K562 (cell line): ENCODE measurements around the gene GLUD1. TPM values are rescaled to one million over a fixed set of nuclear protein-coding genes. Genes with fewer than 3 reads are reported as not detected.

Experiments used
- ATAC-seq: fragments of 200-7000 bp; cut with Tn5 transposase; 3 replicates; pipeline ENCODE4 v1.9.1; 2020; ENCODE audit warnings: moderate library complexity
- BruUV-seq: library from RNA; stranded (reverse); fragments of 400-500 nt; replicated peaks from 2 replicates; lab custom pipeline; 2021; lab: Mats Ljungman, UMichigan
- CTCF ChIA-PET: fragments of 300-600 bp; formaldehyde crosslinking; extraction: SDS; loops from one replicate; lab custom pipeline; 2021; ENCODE audit warnings: low intra/inter-chr PET ratio; lab: Yijun Ruan, JAX
- POLR2A ChIA-PET: fragments of 300-600, 350-650 bp; sonication (Branson Sonifier 250); formaldehyde crosslinking; extraction: SDS; loops from one replicate; lab custom pipeline; 2021; ENCODE audit warnings: antibody characterized with exemption, inconsistent platforms; lab: Yijun Ruan, JAX
- DNase-seq, 4 experiments: peaks; one replicate each; pipeline versions ENCODE4 v3.0.0 to v3.0.0-alpha.2; 2011 to 2018; ENCODE audit warnings: low spot score in 3 of 4, mixed read lengths in 3 of 4; ENCODE audit errors: extremely low read depth in 1 of 4
- FAIRE-seq: peaks from 2 replicates; lab custom pipeline; 2011; peaks lifted over from hg19 to GRCh38; lab: Jason Lieb, UNC
- H2AFZ ChIP-seq: 2 replicates; pipeline ENCODE4 v1.6.0; 2011; ENCODE audit warnings: low read depth, low read length, control low read depth, inconsistent platforms
- H3K27ac ChIP-seq: fragments of 200-600 bp; 3 replicates; pipeline ENCODE4 v1.8.0; 2011; ENCODE audit warnings: low read depth, mild to moderate bottlenecking, control low read depth, inconsistent platforms, low read length, moderate library complexity, mixed read lengths; ENCODE audit errors: extremely low read depth
- H3K27me3 ChIP-seq, 2 experiments: fragments of 300-600 bp in 1 of 2; 2 replicates in 1 of 2; 3 replicates in 1 of 2; pipeline versions ENCODE4 v1.6.0 to v1.8.0; 2011; ENCODE audit warnings: inconsistent platforms in 2 of 2, low read length in 2 of 2, mild to moderate bottlenecking in 1 of 2, mixed read lengths in 1 of 2, moderate library complexity in 1 of 2; ENCODE audit not compliant: control insufficient read depth in 2 of 2, insufficient read depth in 2 of 2
- H3K36me3 ChIP-seq: fragments of 300-600 bp; 3 replicates; pipeline ENCODE4 v1.8.0; 2011; ENCODE audit warnings: mild to moderate bottlenecking, low read length, inconsistent platforms; ENCODE audit not compliant: control insufficient read depth, insufficient read depth
- H3K4me1 ChIP-seq, 2 experiments: fragments of 200-600 bp in 1 of 2; replicated peaks in 1 of 2; 2 replicates in 1 of 2; 3 replicates in 1 of 2; pipeline versions ENCODE4 v1.5.1 to v1.8.0; 2011; ENCODE audit warnings: inconsistent platforms in 2 of 2, low read length in 2 of 2, mild to moderate bottlenecking in 1 of 2, mixed read lengths in 1 of 2, moderate library complexity in 1 of 2; ENCODE audit not compliant: control insufficient read depth in 2 of 2, insufficient read depth in 2 of 2
- H3K4me2 ChIP-seq: 2 replicates; pipeline ENCODE4 v1.6.1; 2011; ENCODE audit warnings: low read length, control low read depth, inconsistent platforms, mixed read lengths; ENCODE audit not compliant: insufficient read depth
- H3K4me3 ChIP-seq: fragments of 200-600 bp; sonication (generic), shearing (Covaris generic); 2 replicates; pipeline ENCODE4 v1.5.1; 2016; ENCODE audit warnings: control low read depth, inconsistent platforms
- H3K79me2 ChIP-seq: fragments of 200-600 bp; 3 replicates; pipeline ENCODE4 v1.8.0; 2011; ENCODE audit warnings: low read length, inconsistent platforms; ENCODE audit not compliant: control insufficient read depth, insufficient read depth
- H3K9ac ChIP-seq, 2 experiments: 2 replicates each; pipeline versions ENCODE4 v1.6.0 to v1.6.1; 2011; ENCODE audit warnings: low read depth in 2 of 2, low read length in 2 of 2, control low read depth in 1 of 2, inconsistent platforms in 1 of 2, mild to moderate bottlenecking in 1 of 2, mixed read lengths in 1 of 2; ENCODE audit not compliant: insufficient read depth in 1 of 2
- H3K9me1 ChIP-seq: one replicate; pipeline ENCODE4 v1.6.0; 2011; ENCODE audit warnings: inconsistent platforms, mild to moderate bottlenecking, low read length, moderate library complexity; ENCODE audit not compliant: control insufficient read depth, insufficient read depth
- H3K9me3 ChIP-seq: replicated peaks from 2 replicates; pipeline ENCODE4 v1.5.1; 2011; ENCODE audit warnings: low read depth, low read length, inconsistent platforms; ENCODE audit not compliant: control insufficient read depth, insufficient read depth
- H4K20me1 ChIP-seq: replicated peaks from 2 replicates; pipeline ENCODE4 v1.6.1; 2011; ENCODE audit warnings: low read length, inconsistent platforms, mixed read lengths; ENCODE audit not compliant: control insufficient read depth, insufficient read depth
- ATF1 ChIP-seq, 2 experiments: fragments of 450-650 bp in 1 of 2; IDR thresholded peaks; 2 replicates each; pipeline ENCODE4 v1.6.1; 2016; ENCODE audit warnings: missing compliant biosample characterization in 1 of 2, missing genetic modification characterization in 1 of 2
- CHD2 ChIP-seq: IDR thresholded peaks from 2 replicates; pipeline ENCODE4 v1.6.1; 2011; ENCODE audit warnings: low read depth, low read length
- CSDE1 ChIP-seq, 2 experiments: fragments of 450-650 bp; IDR thresholded peaks; 2 replicates each; pipeline ENCODE4 v1.6.1; 2016; ENCODE audit warnings: mild to moderate bottlenecking in 1 of 2
- CTBP1 ChIP-seq: fragments of 450-650 bp; IDR thresholded peaks from 2 replicates; pipeline ENCODE4 v1.6.1; 2016; ENCODE audit warnings: borderline replicate concordance
- HNRNPLL ChIP-seq: fragments of 200-400 bp; formaldehyde crosslinking; IDR thresholded peaks from 2 replicates; pipeline ENCODE4 v1.6.1; 2017; ENCODE audit warnings: low read length, low read depth, mild to moderate bottlenecking; ENCODE audit not compliant: poor library complexity, severe bottlenecking
- MBD2 ChIP-seq: sonication (generic); IDR thresholded peaks from 2 replicates; pipeline ENCODE4 v1.6.1; 2016; ENCODE audit warnings: low read depth, borderline replicate concordance
- NCOA6 ChIP-seq: fragments of 450-650 bp; IDR thresholded peaks from 2 replicates; pipeline ENCODE4 v1.6.1; 2017; ENCODE audit warnings: mild to moderate bottlenecking
- NONO ChIP-seq, 2 experiments: fragments of 200-400 bp in 1 of 2; fragments of 450-650 bp in 1 of 2; formaldehyde crosslinking in 1 of 2; IDR thresholded peaks; 2 replicates each; pipeline ENCODE4 v1.6.1; 2017; ENCODE audit warnings: low read depth in 2 of 2, mild to moderate bottlenecking in 2 of 2, moderate library complexity in 2 of 2, low read length in 1 of 2
- RBM17 ChIP-seq: fragments of 200-400 bp; formaldehyde crosslinking; IDR thresholded peaks from 2 replicates; pipeline ENCODE4 v1.6.1; 2017; ENCODE audit warnings: low read depth, mild to moderate bottlenecking, low read length, borderline replicate concordance
- SIX5 ChIP-seq, 2 experiments: IDR thresholded peaks; 2 replicates each; pipeline ENCODE4 v1.6.1; 2011; ENCODE audit warnings: low read length in 2 of 2, borderline replicate concordance in 1 of 2, low read depth in 1 of 2, mild to moderate bottlenecking in 1 of 2, moderate library complexity in 1 of 2; ENCODE audit not compliant: insufficient read depth in 1 of 2
- WGBS: fragments of 100-300 bp; shearing (Covaris generic); methylation state at CpG from one replicate; pipeline ENCODE4 v1.1.6; 2016; ENCODE audit warnings: low coverage, mixed read lengths; ENCODE audit not compliant: insufficient coverage; ENCODE audit errors: missing lambda C conversion rate; 5-methylcytosine and 5-hydroxymethylcytosine counted together
- in situ Hi-C: fragments of 300-500 bp; cut with MboI; formaldehyde crosslinking; loops from 4 replicates; pipeline ENCODE4 v1.15.0; 2018; ENCODE audit warnings: inconsistent platforms, mixed read lengths
- intact Hi-C: fragments of 100-400 bp; cut with micrococcal nuclease; formaldehyde crosslinking; loops from 2 replicates; pipeline ENCODE4 v1.14.2; 2022
- polyA plus RNA-seq, 8 experiments: library from polyadenylated mRNA; depleted of rRNA in 4 of 8; stranded (reverse) in 5 of 8; unstranded in 3 of 8; fragments of >200 nt; fragmentation: Nextera tagmentation in 2 of 8; fragmentation: Illumina TruSeq in 1 of 8; extraction: Ambion mirVana in 2 of 8; extraction: Trizol in 1 of 8; gene quantifications; 2 replicates each; pipeline versions ENCODE4 v1.2.1 to v1.2.3, GENCODE V29; 2011 to 2014; ENCODE audit warnings: inconsistent platforms in 1 of 8, missing spikeins in 1 of 8
- total RNA-seq, 7 experiments: library from RNA; depleted of rRNA in 6 of 7; stranded (reverse); fragments of >200 nt in 6 of 7; fragmentation: Illumina TruSeq in 2 of 7; extraction: Trizol in 2 of 7; gene quantifications; 2 replicates each; pipeline versions ENCODE4 v1.2.1 to v1.2.3, GENCODE V29; 2011 to 2021; ENCODE audit warnings: low replicate concordance in 1 of 7
- TF ChIP-seq, protein P1 (sequence below): sonication (generic); formaldehyde crosslinking; IDR thresholded peaks from 2 replicates; pipeline ENCODE4 v1.8.0; 2023; ENCODE audit warnings: mild to moderate bottlenecking, missing genetic modification reagents
- TF ChIP-seq, protein P2 (sequence below), 2 experiments: IDR thresholded peaks; 2 replicates each; pipeline ENCODE4 v1.6.1; 2011; ENCODE audit warnings: borderline replicate concordance in 1 of 2, control low read depth in 1 of 2, low read depth in 1 of 2, low read length in 1 of 2, mild to moderate bottlenecking in 1 of 2, mixed read lengths in 1 of 2, moderate library complexity in 1 of 2; ENCODE audit not compliant: insufficient read depth in 1 of 2, insufficient read length in 1 of 2, poor library complexity in 1 of 2, severe bottlenecking in 1 of 2; ENCODE audit errors: extremely low read depth in 1 of 2

GLUD1 gene
- total and polyA plus RNA-seq, 9 of the 15 experiments (the other 6 are each of a cell fraction or from before 2014, with no cell fraction given): 21.9 to 92.0 (median 76.3) TPM

DNA sequence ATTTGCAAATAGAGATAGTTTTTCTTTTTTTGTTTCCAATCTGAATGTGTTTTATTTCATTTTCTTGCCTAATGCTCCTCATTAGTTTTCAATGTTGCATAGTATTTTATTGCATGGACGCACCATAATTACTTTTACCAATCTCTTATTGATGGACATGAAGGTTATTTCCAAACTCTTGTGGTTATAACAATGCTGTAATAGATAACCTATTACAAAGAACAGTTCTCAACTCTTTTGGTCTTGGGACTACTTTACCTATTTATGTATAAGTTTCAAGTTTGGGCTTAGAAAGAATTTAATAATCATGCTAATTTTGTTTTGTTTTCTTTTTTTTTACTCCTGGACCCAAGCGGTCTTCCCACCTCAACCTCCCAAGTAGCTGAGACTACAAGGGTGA lies 7.4 kb upstream of the GLUD1 start (continued):
- TF ChIP-seq RBM17: no peak
- TF ChIP-seq NCOA6: no peak
- TF ChIP-seq SIX5 (IDR thresholded peaks at IDR 0.05; ENCODE audit: borderline replicate concordance in 1 of 2, insufficient read depth in 1 of 2, low read depth in 1 of 2, low read length in 2 of 2): no peak
- no peak for TF ChIP-seq CHD2
- TF ChIP-seq HNRNPLL: no peak
- TF ChIP-seq MBD2: no peak

DNA sequence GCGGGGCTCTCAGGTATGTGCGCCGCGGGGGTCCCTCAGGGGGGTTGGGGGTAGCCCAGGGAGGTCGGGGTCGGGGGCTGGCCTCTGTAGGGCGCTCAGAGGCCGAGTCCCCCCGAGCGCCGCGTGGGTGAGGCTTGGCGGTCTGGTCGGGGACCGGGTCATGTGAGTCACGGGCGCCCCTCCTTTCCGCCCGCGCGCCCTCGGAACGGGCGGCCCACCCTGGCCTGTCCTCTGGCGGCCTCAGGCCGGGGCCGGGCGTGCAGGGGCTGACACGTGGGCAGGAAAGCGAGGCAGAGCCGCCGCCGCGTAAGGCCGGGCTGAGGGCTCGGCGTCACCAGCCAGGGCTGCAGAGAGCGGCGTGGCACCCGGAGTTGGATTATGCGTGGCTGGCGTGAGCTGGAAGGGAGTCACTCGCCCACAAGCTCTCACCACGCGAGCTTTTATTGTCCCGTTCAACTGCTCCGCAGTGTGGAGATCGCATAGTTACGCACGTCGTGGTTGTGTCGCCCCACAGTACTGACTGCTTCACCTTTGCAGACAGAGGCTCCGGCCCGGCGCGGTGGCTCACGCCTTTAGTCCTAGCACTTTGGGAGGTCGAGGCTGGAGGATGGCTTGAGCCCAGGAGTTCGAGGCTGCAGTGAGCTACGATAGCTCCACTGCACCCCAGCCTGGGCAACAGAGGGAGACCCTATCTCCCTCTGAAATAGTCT lies 748 bp upstream of the GLUD1 start:
- WGBS: 0% methylated on average over 24 of the region's 60 CpGs
- in situ Hi-C loops (no loop called here), intact Hi-C loops (no loop called here)
- peaks cover 4% of the 10 kb centered on the region; the same call in 1 of the 2 replicates for H4K20me1 ChIP-seq
- ChIA-PET CTCF (no interaction called here), POLR2A (interaction anchor here (0.6 to 2.5 kb wide), 6 partner anchors 11 to 409 kb away, joined by 3 to 13 read pairs (median 3); partner anchors contain the start of gene MINPP1)
- H3K4me3 ChIP-seq: peak overlapping the region; percentile 64
- no peaks in the 10 kb centered on the region for H3K9me3 ChIP-seq
- no peaks in the 10 kb centered on the region for H3K9me1 ChIP-seq
- H3K4me2 ChIP-seq: peak overlapping the region; percentile 93
- H3K79me2 ChIP-seq: peaks cover 79% of the 10 kb centered on the region
- peak overlapping the region; percentile 84 for H2AFZ ChIP-seq
- peak; percentile 73 for ATAC-seq
- H3K36me3 ChIP-seq: peaks cover 32% of the 10 kb centered on the region; the same call in 2 of the 3 replicates
- H3K4me1 ChIP-seq: peaks cover 6 to 14% of the 10 kb centered on the region in 2 experiments
- H3K27me3 ChIP-seq: no peaks in the 10 kb centered on the region
- peak; percentile 40 for FAIRE-seq
- peak in 1 of 4 experiments; percentile 79 for DNase-seq
- peak overlapping the region; percentile 95 for H3K27ac ChIP-seq
- peak overlapping the region; percentile 87 to 99 for H3K9ac ChIP-seq
- BruUV-seq: TSS peak; percentile 50
- no peak for TF ChIP-seq CSDE1 (IDR thresholded peaks at IDR 0.05)
- TF ChIP-seq, protein P1, sequence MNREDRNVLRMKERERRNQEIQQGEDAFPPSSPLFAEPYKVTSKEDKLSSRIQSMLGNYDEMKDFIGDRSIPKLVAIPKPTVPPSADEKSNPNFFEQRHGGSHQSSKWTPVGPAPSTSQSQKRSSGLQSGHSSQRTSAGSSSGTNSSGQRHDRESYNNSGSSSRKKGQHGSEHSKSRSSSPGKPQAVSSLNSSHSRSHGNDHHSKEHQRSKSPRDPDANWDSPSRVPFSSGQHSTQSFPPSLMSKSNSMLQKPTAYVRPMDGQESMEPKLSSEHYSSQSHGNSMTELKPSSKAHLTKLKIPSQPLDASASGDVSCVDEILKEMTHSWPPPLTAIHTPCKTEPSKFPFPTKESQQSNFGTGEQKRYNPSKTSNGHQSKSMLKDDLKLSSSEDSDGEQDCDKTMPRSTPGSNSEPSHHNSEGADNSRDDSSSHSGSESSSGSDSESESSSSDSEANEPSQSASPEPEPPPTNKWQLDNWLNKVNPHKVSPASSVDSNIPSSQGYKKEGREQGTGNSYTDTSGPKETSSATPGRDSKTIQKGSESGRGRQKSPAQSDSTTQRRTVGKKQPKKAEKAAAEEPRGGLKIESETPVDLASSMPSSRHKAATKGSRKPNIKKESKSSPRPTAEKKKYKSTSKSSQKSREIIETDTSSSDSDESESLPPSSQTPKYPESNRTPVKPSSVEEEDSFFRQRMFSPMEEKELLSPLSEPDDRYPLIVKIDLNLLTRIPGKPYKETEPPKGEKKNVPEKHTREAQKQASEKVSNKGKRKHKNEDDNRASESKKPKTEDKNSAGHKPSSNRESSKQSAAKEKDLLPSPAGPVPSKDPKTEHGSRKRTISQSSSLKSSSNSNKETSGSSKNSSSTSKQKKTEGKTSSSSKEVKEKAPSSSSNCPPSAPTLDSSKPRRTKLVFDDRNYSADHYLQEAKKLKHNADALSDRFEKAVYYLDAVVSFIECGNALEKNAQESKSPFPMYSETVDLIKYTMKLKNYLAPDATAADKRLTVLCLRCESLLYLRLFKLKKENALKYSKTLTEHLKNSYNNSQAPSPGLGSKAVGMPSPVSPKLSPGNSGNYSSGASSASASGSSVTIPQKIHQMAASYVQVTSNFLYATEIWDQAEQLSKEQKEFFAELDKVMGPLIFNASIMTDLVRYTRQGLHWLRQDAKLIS (CRISPR knock-in tag): peak; percentile 31; the same call in 1 of the 2 replicates
- TF ChIP-seq, protein P2, sequence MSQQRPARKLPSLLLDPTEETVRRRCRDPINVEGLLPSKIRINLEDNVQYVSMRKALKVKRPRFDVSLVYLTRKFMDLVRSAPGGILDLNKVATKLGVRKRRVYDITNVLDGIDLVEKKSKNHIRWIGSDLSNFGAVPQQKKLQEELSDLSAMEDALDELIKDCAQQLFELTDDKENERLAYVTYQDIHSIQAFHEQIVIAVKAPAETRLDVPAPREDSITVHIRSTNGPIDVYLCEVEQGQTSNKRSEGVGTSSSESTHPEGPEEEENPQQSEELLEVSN (IDR thresholded peaks at IDR 0.05; ENCODE audit: borderline replicate concordance in 1 of 2, extremely low read depth in 1 of 2, insufficient read depth in 1 of 2, insufficient read length in 1 of 2, low read depth in 1 of 2, low read length in 1 of 2, poor library complexity in 1 of 2, severe bottlenecking in 1 of 2): peak; percentile 63 to 86
- TF ChIP-seq CTBP1: peak; percentile 54; the same call in 1 of the 2 replicates
- TF ChIP-seq ATF1 (CRISPR knock-in tag; IDR thresholded peaks at IDR 0.05): no peak
- TF ChIP-seq ATF1 (tag; IDR thresholded peaks at IDR 0.05): peak; percentile 68
- peak; percentile 37 to 90; a peak in 2 of 4 replicates for TF ChIP-seq NONO (IDR thresholded peaks at IDR 0.05; ENCODE audit: low read depth in 2 of 2, low read length in 1 of 2)
